Glutamatergic neuron (in vitro differentiated cells): ENCODE results near the gene MGARP. TPM values are rescaled to one million over a fixed set of nuclear protein-coding genes. Genes with fewer than 3 reads are reported as not detected.

Source experiments
- DNase-seq: peaks from one replicate; pipeline ENCODE4 v3.0.0; 2022
- H3K27ac Mint-ChIP-seq: one replicate; pipeline ENCODE4 v1.8.0; 2020; ENCODE audit warnings: mild to moderate bottlenecking, mixed read lengths, inconsistent platforms; ENCODE audit not compliant: unreplicated experiment
- H3K27me3 Mint-ChIP-seq: one replicate; pipeline ENCODE4 v1.8.0; 2020; ENCODE audit warnings: mild to moderate bottlenecking, moderate library complexity, mixed read lengths, inconsistent platforms; ENCODE audit not compliant: unreplicated experiment
- H3K36me3 Mint-ChIP-seq: one replicate; pipeline ENCODE4 v1.8.0; 2020; ENCODE audit warnings: mild to moderate bottlenecking, mixed read lengths, inconsistent platforms; ENCODE audit not compliant: unreplicated experiment
- H3K4me1 Mint-ChIP-seq: one replicate; pipeline ENCODE4 v1.8.0; 2020; ENCODE audit warnings: mild to moderate bottlenecking, low read depth, mixed read lengths, inconsistent platforms; ENCODE audit not compliant: unreplicated experiment
- H3K4me3 Mint-ChIP-seq: one replicate; pipeline ENCODE4 v1.8.0; 2020; ENCODE audit warnings: mild to moderate bottlenecking, mixed read lengths, inconsistent platforms; ENCODE audit not compliant: unreplicated experiment
- H3K9me3 Mint-ChIP-seq: one replicate; pipeline ENCODE4 v1.8.0; 2020; ENCODE audit warnings: mild to moderate bottlenecking, moderate library complexity, mixed read lengths, inconsistent platforms; ENCODE audit not compliant: unreplicated experiment
- total RNA-seq: library from RNA; stranded (reverse); fragmentation: NEBNext Ultra II Directional; extraction: Animal tissue kit (Norgen Biotek cat#: 25700); gene quantifications from one replicate; pipeline ENCODE4 v1.2.1, GENCODE V29; 2021; ENCODE audit not compliant: unreplicated experiment
- TF ChIP-seq, protein P1 (sequence below): fragments of 200-600 bp; sonication (generic); IDR thresholded peaks from one replicate; pipeline ENCODE4 v1.5.0; 2021; ENCODE audit not compliant: partially characterized antibody, unreplicated experiment

The MGARP gene
- total RNA-seq, 1 donor from 2014 or later, result 0.69 TPM

DNA sequence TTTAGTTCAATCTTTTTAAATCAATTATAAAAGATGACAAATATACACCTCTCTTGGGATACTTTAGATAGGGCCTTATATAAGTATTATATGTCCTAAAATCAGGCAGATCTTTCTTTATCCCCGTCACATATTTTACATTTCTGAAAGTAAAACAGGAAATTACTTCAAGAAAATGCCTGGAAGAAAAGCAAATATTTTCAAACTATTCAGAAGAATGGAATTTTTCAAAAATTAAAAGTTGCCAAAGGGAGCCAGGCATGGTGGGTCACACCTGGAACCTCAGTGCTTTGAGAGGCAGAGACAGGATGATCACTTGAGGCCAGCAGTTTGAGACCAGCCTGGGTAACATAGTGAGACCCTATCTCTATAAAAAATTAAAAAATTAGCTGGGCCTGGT is 34.4 kb downstream of the MGARP start:
- Mint-ChIP-seq H3K36me3 (no peaks in the 10 kb centered on the region), H3K27ac (no peak overlapping the region), H3K4me1 (no peaks in the 10 kb centered on the region), H3K4me3 (no peak overlapping the region), H3K9me3 (no peaks in the 10 kb centered on the region), H3K27me3 (no peaks in the 10 kb centered on the region)
- TF ChIP-seq, protein P1, sequence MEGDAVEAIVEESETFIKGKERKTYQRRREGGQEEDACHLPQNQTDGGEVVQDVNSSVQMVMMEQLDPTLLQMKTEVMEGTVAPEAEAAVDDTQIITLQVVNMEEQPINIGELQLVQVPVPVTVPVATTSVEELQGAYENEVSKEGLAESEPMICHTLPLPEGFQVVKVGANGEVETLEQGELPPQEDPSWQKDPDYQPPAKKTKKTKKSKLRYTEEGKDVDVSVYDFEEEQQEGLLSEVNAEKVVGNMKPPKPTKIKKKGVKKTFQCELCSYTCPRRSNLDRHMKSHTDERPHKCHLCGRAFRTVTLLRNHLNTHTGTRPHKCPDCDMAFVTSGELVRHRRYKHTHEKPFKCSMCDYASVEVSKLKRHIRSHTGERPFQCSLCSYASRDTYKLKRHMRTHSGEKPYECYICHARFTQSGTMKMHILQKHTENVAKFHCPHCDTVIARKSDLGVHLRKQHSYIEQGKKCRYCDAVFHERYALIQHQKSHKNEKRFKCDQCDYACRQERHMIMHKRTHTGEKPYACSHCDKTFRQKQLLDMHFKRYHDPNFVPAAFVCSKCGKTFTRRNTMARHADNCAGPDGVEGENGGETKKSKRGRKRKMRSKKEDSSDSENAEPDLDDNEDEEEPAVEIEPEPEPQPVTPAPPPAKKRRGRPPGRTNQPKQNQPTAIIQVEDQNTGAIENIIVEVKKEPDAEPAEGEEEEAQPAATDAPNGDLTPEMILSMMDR, result no peak
- DNase-seq, result no peak

DNA sequence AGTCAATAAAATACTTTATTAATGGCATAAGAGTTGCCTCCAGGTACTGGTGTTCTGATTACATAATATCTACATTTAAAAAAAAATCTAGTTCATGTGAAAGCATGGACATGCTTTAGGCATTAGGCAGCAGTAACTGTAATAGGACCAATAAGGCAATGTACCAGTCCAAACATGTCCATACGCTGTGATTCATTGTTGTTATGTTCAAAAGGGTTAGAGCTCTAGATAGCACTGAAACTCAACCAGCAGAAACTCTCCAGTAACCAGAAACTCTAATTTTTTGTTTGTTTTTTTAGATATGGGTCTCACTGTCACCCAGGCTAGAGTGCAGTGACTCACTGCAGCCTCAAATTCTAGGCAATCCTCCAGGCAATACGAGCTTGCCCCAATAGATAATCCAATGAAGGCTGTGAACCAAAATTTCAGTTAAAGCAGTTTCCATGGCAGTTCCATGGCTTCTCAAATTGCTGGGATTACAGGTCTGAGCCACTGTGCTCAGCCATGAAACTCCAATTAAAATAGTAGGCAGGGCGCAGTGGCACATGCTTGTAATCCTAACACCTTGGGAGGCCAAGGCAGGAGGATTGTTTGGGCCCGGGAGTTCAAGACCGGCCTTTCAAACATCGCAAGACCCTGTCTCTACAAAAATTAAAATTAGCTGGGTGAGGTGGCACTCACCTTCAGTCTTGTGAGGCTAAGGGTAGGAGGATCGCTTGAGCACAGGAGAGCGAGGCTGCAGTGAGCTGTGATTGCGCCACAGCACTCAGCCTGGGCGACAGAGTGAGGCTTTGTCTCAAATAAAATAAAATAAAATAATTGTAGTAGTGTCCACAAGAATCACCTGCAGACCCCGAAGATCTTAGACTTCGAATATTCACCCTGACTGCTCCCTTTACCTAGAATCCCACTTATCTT is 36.3 kb downstream of the MGARP start:
- no peak overlapping the region for H3K27ac Mint-ChIP-seq
- no peaks in the 10 kb centered on the region for H3K27me3 Mint-ChIP-seq
- TF ChIP-seq, protein P1, result no peak
- H3K4me3 Mint-ChIP-seq, result no peak overlapping the region
- no peaks in the 10 kb centered on the region for H3K4me1 Mint-ChIP-seq
- no peaks in the 10 kb centered on the region for H3K9me3 Mint-ChIP-seq
- DNase-seq, result no peak
- H3K36me3 Mint-ChIP-seq, result peaks cover 7% of the 10 kb centered on the region

DNA sequence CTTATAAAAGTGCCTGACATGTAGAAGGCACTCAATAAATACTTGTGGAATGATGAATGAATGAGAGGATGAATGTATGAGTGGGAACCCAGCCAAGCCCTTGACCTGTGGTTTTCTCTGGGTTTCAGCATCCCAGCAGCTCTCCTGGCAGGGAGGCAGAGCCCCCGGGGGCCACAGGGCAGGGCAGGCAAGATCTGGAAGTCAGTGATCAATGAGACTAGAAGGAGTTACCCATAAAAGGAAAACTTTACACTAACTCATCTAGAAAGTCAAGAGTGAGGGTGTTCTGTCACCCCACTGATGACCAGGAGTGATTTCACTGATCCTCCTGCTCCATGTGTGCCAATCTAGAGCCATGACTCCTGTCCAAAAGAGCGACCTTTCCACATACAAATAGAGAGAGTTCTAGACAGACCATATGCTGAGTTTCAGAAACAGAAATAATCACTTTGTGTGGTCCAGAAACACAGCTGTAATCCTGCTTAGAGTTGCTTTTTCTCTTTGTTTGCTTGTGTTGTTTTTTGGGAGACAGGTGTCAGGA is 37.4 kb downstream of the MGARP start:
- H3K4me1 Mint-ChIP-seq, result no peaks in the 10 kb centered on the region
- no peaks in the 10 kb centered on the region for H3K9me3 Mint-ChIP-seq
- TF ChIP-seq, protein P1, result no peak
- H3K27ac Mint-ChIP-seq, result no peak overlapping the region
- no peaks in the 10 kb centered on the region for H3K27me3 Mint-ChIP-seq
- H3K4me3 Mint-ChIP-seq, result no peak overlapping the region
- peaks cover 8% of the 10 kb centered on the region for H3K36me3 Mint-ChIP-seq
- no peak for DNase-seq

DNA sequence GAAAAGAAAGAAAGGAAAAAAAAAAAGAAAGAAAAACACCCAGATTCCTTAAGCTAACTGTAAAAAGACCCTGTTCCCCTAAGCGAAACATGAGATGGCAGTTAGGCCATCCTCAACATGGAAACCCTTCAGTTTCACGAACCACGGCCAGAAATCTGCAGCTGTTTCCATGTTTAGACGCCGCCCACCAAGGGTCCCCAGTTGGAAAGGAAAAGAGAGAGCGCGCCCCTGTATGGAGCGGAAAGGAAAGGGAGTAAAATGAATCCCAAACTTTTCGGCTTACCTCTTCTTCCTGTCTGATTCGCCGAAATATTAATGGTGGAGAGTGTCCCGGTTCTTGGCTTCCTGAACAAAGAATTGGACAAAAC is 38.3 kb downstream of the MGARP start:
- Mint-ChIP-seq H3K27me3 (no peaks in the 10 kb centered on the region), H3K36me3 (peaks cover 8% of the 10 kb centered on the region), H3K9me3 (no peaks in the 10 kb centered on the region), H3K4me3 (no peak overlapping the region), H3K27ac (no peak overlapping the region), H3K4me1 (no peaks in the 10 kb centered on the region)
- TF ChIP-seq, protein P1, result no peak
- DNase-seq, result no peak
